ENCODE data around the gene ZNF883. TPM values are rescaled to one million over a fixed set of nuclear protein-coding genes. Genes with fewer than 3 reads are reported as not detected.

ZNF883 gene
- total and polyA plus RNA-seq, 2 experiments from 2014 or later: 2.8 to 3.4 TPM

GRCh38 chr9:112912636-112913035, 99.4 kb downstream of the ZNF883 start:
- no peak overlapping the region for H3K27ac ChIP-seq
- no peak overlapping the region for H3K4me3 ChIP-seq
- WGBS (ENCODE audit: low lambda C conversion rate, missing lambda C conversion rate): 70% methylated on average over 3 of the region's 3 CpGs
- H3K4me2 ChIP-seq: no peak overlapping the region
- no peaks in the 10 kb centered on the region for H3K4me1 ChIP-seq (ENCODE audit: insufficient read depth)
- no peak for DNase-seq (ENCODE audit: low spot score)
- no peaks in the 10 kb centered on the region for H3K36me3 ChIP-seq (replicated peaks; ENCODE audit: insufficient read depth, low read depth)
- H3K9me3 ChIP-seq (ENCODE audit: low read depth): no peaks in the 10 kb centered on the region
- no peak for TF ChIP-seq EZH2 (IDR thresholded peaks at IDR 0.05; ENCODE audit: borderline replicate concordance)
- TF ChIP-seq, protein P1, sequence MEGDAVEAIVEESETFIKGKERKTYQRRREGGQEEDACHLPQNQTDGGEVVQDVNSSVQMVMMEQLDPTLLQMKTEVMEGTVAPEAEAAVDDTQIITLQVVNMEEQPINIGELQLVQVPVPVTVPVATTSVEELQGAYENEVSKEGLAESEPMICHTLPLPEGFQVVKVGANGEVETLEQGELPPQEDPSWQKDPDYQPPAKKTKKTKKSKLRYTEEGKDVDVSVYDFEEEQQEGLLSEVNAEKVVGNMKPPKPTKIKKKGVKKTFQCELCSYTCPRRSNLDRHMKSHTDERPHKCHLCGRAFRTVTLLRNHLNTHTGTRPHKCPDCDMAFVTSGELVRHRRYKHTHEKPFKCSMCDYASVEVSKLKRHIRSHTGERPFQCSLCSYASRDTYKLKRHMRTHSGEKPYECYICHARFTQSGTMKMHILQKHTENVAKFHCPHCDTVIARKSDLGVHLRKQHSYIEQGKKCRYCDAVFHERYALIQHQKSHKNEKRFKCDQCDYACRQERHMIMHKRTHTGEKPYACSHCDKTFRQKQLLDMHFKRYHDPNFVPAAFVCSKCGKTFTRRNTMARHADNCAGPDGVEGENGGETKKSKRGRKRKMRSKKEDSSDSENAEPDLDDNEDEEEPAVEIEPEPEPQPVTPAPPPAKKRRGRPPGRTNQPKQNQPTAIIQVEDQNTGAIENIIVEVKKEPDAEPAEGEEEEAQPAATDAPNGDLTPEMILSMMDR (IDR thresholded peaks at IDR 0.05; ENCODE audit: poor library complexity): no peak
- TF ChIP-seq EZH2phosphoT487 (IDR thresholded peaks at IDR 0.05; ENCODE audit: low read depth, severe bottlenecking, unreplicated experiment): no peak
- no peak overlapping the region for H2AFZ ChIP-seq
- no peaks in the 10 kb centered on the region for H3K9me2 ChIP-seq (replicated peaks; ENCODE audit: insufficient read depth)
- no peaks in the 10 kb centered on the region for H4K20me1 ChIP-seq (ENCODE audit: insufficient read depth, poor library complexity, severe bottlenecking)
- no peaks in the 10 kb centered on the region for H3K27me3 ChIP-seq
- no peaks in the 10 kb centered on the region for H3K79me2 ChIP-seq

DNA sequence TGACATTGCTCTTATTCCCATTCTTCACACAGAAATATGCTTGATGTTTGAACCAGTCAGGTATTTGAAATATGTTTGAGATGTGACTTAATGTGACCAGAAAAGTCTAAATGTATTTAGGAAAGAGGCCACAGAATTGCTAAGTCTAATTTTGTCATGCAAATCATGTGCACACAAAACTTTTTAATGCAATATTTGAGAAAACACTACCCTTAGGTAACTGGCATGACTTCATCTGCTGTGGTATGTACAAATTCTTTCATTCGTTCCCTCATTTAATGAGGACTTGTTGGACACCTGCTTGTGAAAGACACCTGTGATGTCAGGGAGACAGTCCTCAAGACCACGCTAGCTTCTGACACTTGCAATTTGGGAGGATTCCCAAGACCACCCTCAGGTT, 100.3 kb downstream of the ZNF883 start:
- Histone ChIP-seq H3K36me3 (replicated peaks; ENCODE audit: insufficient read depth, low read depth) (no peaks in the 10 kb centered on the region), H3K9me2 (replicated peaks; ENCODE audit: insufficient read depth) (no peaks in the 10 kb centered on the region), H2AFZ (no peak overlapping the region), H3K4me2 (no peak overlapping the region), H3K27ac (no peak overlapping the region), H3K4me1 (ENCODE audit: insufficient read depth) (no peaks in the 10 kb centered on the region), H3K9me3 (ENCODE audit: low read depth) (no peaks in the 10 kb centered on the region), H3K27me3 (no peaks in the 10 kb centered on the region), H4K20me1 (ENCODE audit: insufficient read depth, poor library complexity, severe bottlenecking) (no peaks in the 10 kb centered on the region), H3K79me2 (no peaks in the 10 kb centered on the region), H3K4me3 (no peak overlapping the region)
- TF ChIP-seq EZH2phosphoT487 (IDR thresholded peaks at IDR 0.05; ENCODE audit: low read depth, severe bottlenecking, unreplicated experiment) (no peak), EZH2 (IDR thresholded peaks at IDR 0.05; ENCODE audit: borderline replicate concordance) (no peak)
- TF ChIP-seq, protein P1 (IDR thresholded peaks at IDR 0.05; ENCODE audit: poor library complexity): no peak
- WGBS (ENCODE audit: low lambda C conversion rate, missing lambda C conversion rate): 86% methylated on average over 2 of the region's 2 CpGs
- DNase-seq (ENCODE audit: low spot score): no peak

Other genes starting within 250 kb of the ZNF883 start
- gene SLC46A2, start 121.3 kb downstream of the ZNF883 start, total RNA-seq: not detected in 2 replicates
- gene SLC46A2, start 121.3 kb downstream of the ZNF883 start, polyA plus RNA-seq: not detected in 2 replicates
- 4.1 and 5.7 TPM in 2 replicates for gene ZFP37, start 44.5 kb upstream of the ZNF883 start, total RNA-seq
- gene ZFP37, start 44.5 kb upstream of the ZNF883 start, polyA plus RNA-seq: 2.0 and 3.3 TPM in 2 replicates
- 20.1 and 24.1 TPM in 2 replicates for gene SLC31A2, start 138.8 kb upstream of the ZNF883 start, total RNA-seq
- gene SLC31A2, start 138.8 kb upstream of the ZNF883 start, polyA plus RNA-seq: 18.7 and 26.9 TPM in 2 replicates
- 13.7 and 17.7 TPM in 2 replicates for gene FKBP15, start 209.1 kb upstream of the ZNF883 start, total RNA-seq
- gene FKBP15, start 209.1 kb upstream of the ZNF883 start, polyA plus RNA-seq: 7.7 and 14.5 TPM in 2 replicates
- gene SLC31A1, start 209.4 kb upstream of the ZNF883 start, total RNA-seq: 43.3 TPM in 2 replicates
- 24.5 and 29.7 TPM in 2 replicates for gene SLC31A1, start 209.4 kb upstream of the ZNF883 start, polyA plus RNA-seq